HL-60 (cell line): ENCODE results near the gene SLC38A11.

Source experiments
- DNase-seq, 2 experiments: peaks; one replicate each; pipeline ENCODE4 v3.0.0-alpha.2; 2010 to 2020; ENCODE audit warnings: low read depth in 1 of 2, low spot score in 1 of 2
- H3K27ac ChIP-seq: fragments of 250-450 bp; sonication (Bioruptor Pico); replicated peaks from 2 replicates; pipeline ENCODE4 v1.5.1; 2020; ENCODE audit warnings: mild to moderate bottlenecking, moderate library complexity
- H3K27me3 ChIP-seq: fragments of 250-450 bp; sonication (Bioruptor Pico); 2 replicates; pipeline ENCODE4 v1.5.1; 2021; ENCODE audit warnings: mild to moderate bottlenecking, moderate library complexity; ENCODE audit not compliant: insufficient read depth, poor library complexity, severe bottlenecking
- H3K4me3 ChIP-seq: replicated peaks from 2 replicates; pipeline ENCODE4 v1.5.1; 2011; ENCODE audit warnings: mild to moderate bottlenecking, control low read depth, low read length; ENCODE audit not compliant: insufficient read depth
- GABPA ChIP-seq: IDR thresholded peaks from 2 replicates; pipeline ENCODE4 v1.6.1; 2012; ENCODE audit warnings: low read depth
- POLR2AphosphoS5 ChIP-seq: IDR thresholded peaks from 2 replicates; pipeline ENCODE4 v1.6.1; 2012; ENCODE audit warnings: low read depth
- SPI1 ChIP-seq: IDR thresholded peaks from 2 replicates; pipeline ENCODE4 v1.6.1; 2012; ENCODE audit warnings: low read depth, mild to moderate bottlenecking, borderline replicate concordance
- TF ChIP-seq, protein P1 (sequence below): IDR thresholded peaks from 2 replicates; pipeline ENCODE4 v1.6.1; 2012; ENCODE audit warnings: low read depth; ENCODE audit not compliant: insufficient replicate concordance
- TF ChIP-seq, protein P2 (sequence below): IDR thresholded peaks from one replicate; pipeline ENCODE4 v1.5.1; 2011; ENCODE audit warnings: low read length, control low read depth, inconsistent platforms; ENCODE audit not compliant: insufficient read depth

Gene SLC38A11

DNA sequence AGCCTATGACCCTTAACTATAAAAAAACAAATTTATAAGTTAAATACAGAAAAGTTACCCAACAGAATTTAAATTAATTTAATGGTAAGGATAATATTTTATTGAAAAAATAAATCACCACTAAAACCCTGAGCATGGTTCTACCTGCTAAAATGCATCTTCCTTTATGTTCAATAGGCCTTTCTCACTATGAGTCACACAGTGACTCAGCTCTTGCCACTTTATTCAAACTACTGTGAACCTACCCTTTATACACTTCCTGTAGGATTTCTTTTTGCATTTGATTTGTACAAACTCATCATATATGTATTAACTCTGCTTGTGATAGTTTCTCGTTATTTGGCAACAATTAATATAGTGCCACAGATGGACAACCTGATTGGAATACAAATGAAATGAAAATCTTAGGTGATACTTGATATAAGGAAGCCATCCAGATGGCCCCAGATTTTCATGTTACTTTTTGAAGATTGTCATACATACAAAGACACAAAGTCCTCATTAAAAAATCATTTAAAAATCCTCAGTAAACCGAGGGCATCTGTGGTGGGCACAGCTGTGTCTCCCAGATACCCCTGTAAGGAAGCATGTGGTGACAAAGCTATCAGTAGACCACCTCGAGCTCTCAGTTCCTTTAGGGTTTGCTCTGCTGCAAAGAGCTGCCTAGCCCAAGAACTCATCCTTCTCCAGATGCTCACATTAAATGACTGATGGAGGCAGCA is 58.5 kb downstream of the SLC38A11 start:
- Histone ChIP-seq H3K4me3 (no peak overlapping the region), H3K27ac (no peak overlapping the region), H3K27me3 (no peaks in the 10 kb centered on the region)
- TF ChIP-seq, protein P1, sequence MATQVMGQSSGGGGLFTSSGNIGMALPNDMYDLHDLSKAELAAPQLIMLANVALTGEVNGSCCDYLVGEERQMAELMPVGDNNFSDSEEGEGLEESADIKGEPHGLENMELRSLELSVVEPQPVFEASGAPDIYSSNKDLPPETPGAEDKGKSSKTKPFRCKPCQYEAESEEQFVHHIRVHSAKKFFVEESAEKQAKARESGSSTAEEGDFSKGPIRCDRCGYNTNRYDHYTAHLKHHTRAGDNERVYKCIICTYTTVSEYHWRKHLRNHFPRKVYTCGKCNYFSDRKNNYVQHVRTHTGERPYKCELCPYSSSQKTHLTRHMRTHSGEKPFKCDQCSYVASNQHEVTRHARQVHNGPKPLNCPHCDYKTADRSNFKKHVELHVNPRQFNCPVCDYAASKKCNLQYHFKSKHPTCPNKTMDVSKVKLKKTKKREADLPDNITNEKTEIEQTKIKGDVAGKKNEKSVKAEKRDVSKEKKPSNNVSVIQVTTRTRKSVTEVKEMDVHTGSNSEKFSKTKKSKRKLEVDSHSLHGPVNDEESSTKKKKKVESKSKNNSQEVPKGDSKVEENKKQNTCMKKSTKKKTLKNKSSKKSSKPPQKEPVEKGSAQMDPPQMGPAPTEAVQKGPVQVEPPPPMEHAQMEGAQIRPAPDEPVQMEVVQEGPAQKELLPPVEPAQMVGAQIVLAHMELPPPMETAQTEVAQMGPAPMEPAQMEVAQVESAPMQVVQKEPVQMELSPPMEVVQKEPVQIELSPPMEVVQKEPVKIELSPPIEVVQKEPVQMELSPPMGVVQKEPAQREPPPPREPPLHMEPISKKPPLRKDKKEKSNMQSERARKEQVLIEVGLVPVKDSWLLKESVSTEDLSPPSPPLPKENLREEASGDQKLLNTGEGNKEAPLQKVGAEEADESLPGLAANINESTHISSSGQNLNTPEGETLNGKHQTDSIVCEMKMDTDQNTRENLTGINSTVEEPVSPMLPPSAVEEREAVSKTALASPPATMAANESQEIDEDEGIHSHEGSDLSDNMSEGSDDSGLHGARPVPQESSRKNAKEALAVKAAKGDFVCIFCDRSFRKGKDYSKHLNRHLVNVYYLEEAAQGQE: no peak
- TF ChIP-seq, protein P2, sequence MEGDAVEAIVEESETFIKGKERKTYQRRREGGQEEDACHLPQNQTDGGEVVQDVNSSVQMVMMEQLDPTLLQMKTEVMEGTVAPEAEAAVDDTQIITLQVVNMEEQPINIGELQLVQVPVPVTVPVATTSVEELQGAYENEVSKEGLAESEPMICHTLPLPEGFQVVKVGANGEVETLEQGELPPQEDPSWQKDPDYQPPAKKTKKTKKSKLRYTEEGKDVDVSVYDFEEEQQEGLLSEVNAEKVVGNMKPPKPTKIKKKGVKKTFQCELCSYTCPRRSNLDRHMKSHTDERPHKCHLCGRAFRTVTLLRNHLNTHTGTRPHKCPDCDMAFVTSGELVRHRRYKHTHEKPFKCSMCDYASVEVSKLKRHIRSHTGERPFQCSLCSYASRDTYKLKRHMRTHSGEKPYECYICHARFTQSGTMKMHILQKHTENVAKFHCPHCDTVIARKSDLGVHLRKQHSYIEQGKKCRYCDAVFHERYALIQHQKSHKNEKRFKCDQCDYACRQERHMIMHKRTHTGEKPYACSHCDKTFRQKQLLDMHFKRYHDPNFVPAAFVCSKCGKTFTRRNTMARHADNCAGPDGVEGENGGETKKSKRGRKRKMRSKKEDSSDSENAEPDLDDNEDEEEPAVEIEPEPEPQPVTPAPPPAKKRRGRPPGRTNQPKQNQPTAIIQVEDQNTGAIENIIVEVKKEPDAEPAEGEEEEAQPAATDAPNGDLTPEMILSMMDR: no peak
- TF ChIP-seq GABPA: no peak
- no peak for TF ChIP-seq SPI1
- no peak for TF ChIP-seq POLR2AphosphoS5
- DNase-seq: no peak

DNA sequence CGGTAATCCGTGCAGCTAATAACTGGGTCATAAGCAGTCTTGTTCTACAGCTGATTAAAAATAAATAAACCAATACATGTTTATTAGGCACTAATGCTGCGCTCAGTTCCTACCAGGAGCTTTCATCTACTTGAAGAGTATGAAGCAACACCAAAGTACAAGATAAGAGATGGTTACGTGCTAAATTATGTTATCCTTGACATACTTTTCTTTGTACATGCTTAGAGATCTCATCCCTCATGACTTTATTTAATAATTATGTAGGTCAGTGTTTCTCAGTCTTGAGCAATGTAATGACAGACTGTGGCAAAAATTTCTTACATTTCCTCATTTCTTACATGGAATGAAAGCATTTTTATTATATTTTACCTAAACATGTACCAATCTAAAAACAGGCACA is 59.1 kb downstream of the SLC38A11 start:
- TF ChIP-seq GABPA (no peak), SPI1 (no peak), POLR2AphosphoS5 (no peak)
- TF ChIP-seq, protein P1: no peak
- TF ChIP-seq, protein P2: no peak
- Histone ChIP-seq H3K27ac (no peak overlapping the region), H3K27me3 (no peaks in the 10 kb centered on the region), H3K4me3 (no peak overlapping the region)
- no peak for DNase-seq

DNA sequence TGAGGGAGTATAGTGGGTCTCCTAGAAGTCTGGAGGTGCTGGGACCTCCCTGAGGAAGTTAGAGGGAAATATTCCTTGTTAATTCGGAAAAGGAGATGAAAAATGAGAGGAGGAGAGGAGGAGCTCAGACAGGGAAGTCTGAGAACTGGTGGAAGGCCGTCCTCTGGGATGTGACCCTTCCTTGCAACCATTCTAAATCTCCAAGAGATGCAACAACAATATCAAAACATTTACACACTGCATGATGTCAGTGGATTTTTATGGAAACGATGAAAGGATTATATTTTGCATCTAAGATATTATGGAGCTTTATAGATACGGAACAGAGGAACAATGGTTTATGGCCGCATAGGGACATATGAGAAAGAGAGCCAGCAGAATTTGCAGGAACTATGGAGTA is 63.9 kb downstream of the SLC38A11 start:
- no peaks in the 10 kb centered on the region for H3K27me3 ChIP-seq
- H3K27ac ChIP-seq: no peak overlapping the region
- no peak for TF ChIP-seq GABPA
- TF ChIP-seq, protein P1: no peak
- TF ChIP-seq, protein P2: no peak
- no peak for TF ChIP-seq POLR2AphosphoS5
- no peak for TF ChIP-seq SPI1
- DNase-seq: no peak
- H3K4me3 ChIP-seq: no peak overlapping the region
